Heart left ventricle (tissue), 16 donors: ENCODE results near the gene LRMDA. TPM values are rescaled to one million over a fixed set of nuclear protein-coding genes. Genes with fewer than 3 reads are reported as not detected.

Experiments
- ATAC-seq, 4 donors: fragments of 200-7000 bp; cut with Tn5 transposase; one replicate each; pipeline ENCODE4 v1.9.1; 2020 to 2022; ENCODE audit warnings: moderate library complexity in 4 of 4, mild to moderate bottlenecking in 3 of 4, moderate number of reproducible peaks in 1 of 4
- DNase-seq, 5 donors: peaks; one replicate each; pipeline ENCODE4 v3.0.0-alpha.2; 2020
- H3K27ac ChIP-seq, 12 donors: fragments of 200-600 bp; sonication (generic) in 4 of 12; one replicate each; pipeline versions ENCODE4 v1.5.0 to v1.8.0; 2016 to 2022; ENCODE audit warnings: mild to moderate bottlenecking in 2 of 12
- H3K27me3 ChIP-seq, 9 donors: fragments of 200-600 bp; sonication (generic) in 2 of 9; one replicate each; pipeline versions ENCODE4 v1.5.1 to v1.8.0; 2016 to 2022; ENCODE audit warnings: mild to moderate bottlenecking in 3 of 9
- H3K36me3 ChIP-seq, 9 donors: fragments of 200-600 bp; sonication (generic) in 2 of 9; one replicate each; pipeline versions ENCODE4 v1.5.0 to v1.8.0; 2018 to 2022; ENCODE audit warnings: mild to moderate bottlenecking in 2 of 9
- H3K4me1 ChIP-seq, 12 donors: fragments of 200-600 bp; sonication (generic) in 4 of 12; one replicate each; pipeline versions ENCODE4 v1.5.0 to v1.8.0; 2016 to 2022; ENCODE audit warnings: mild to moderate bottlenecking in 3 of 12
- H3K4me3 ChIP-seq, 12 donors: fragments of 200-600 bp; sonication (generic) in 4 of 12; one replicate each; pipeline versions ENCODE4 v1.5.0 to v1.8.0; 2017 to 2022; ENCODE audit warnings: mild to moderate bottlenecking in 9 of 12, moderate library complexity in 4 of 12
- H3K9me3 ChIP-seq, 12 donors: fragments of 200-600 bp; sonication (generic) in 4 of 12; one replicate each; pipeline versions ENCODE4 v1.5.0 to v1.8.0; 2016 to 2022; ENCODE audit warnings: mild to moderate bottlenecking in 1 of 12
- CTCF ChIP-seq, 12 donors: fragments of 200-600 bp; sonication (generic) in 4 of 12; IDR thresholded peaks; one replicate each; pipeline versions ENCODE4 v1.5.0 to v1.8.0; 2018 to 2022; ENCODE audit warnings: antibody characterized with exemption in 12 of 12, mild to moderate bottlenecking in 5 of 12
- POLR2A ChIP-seq, 2 donors: fragments of 450-650 bp; IDR thresholded peaks; one replicate each; pipeline ENCODE4 v1.6.1; 2017; ENCODE audit warnings: antibody characterized with exemption in 2 of 2, mild to moderate bottlenecking in 2 of 2, moderate library complexity in 2 of 2
- WGBS, 4 donors: extraction: QIAGEN DNeasy Blood & Tissue Kit in 2 of 4; methylation state at CpG; one replicate each; pipeline versions ENCODE4 v1.1.5 to v1.1.7; 2013 to 2018; 5-methylcytosine and 5-hydroxymethylcytosine counted together
- intact Hi-C, 10 donors: fragments of 100-400 bp; cut with DNase I; formaldehyde crosslinking; loops; one replicate each; pipeline versions ENCODE4 v1.11.1 to v1.14.2; 2022
- polyA plus RNA-seq, 2 donors: library from polyadenylated mRNA; stranded (reverse); fragments of 200-250 nt; gene quantifications; one replicate each; pipeline ENCODE4 v1.2.3, GENCODE V29; 2013
- total RNA-seq, 9 donors: library from RNA; depleted of rRNA in 2 of 9; stranded (reverse); fragments of >200 nt in 2 of 9; fragmentation: NEBNext Ultra II Directional in 3 of 9; extraction: Animal tissue kit (Norgen Biotek cat#: 25700) in 3 of 9; gene quantifications; one replicate each; pipeline versions ENCODE4 v1.1.0 to v1.2.4, GENCODE V29; 2016 to 2023
- donor health status: ischemic (EF 13 %, LVEDD 7.1; RV severe dilation, severe dysfunction).
- donor health status: healthy with polysubstance abuse.
- donor health status: DM: no; HTN: yes; CAD: no.
- donor health status: DM: no; HTN: no; CAD: no.
- donor health status: ischemic (EF 25% LVEDD 6.9; RV normal size, moderate dysfunction).
- donor health status: ischemic (EF 25% LVEDD 5.7; RV mildly dilated, moderate dysfunction).
- donor health status: healthy.
- donor health status: DM: yes; HTN: yes; CAD: no.
- donor health status: ischemic (EF 35%, LVEDD 5.7; RV mildly dilated, moderate dysfunction).
- donor health status: nonischemic (EF 11% LVEDD 7.7; RV severe dilation, severe dysfunction).
- donor health status: DM: yes; HTN: yes; CAD: no.
- donor health status: PGD.
- donor health status: ischemic (EF 29% LVEDD 5.4; RV normal size, mild dysfunction).
- donor health status: nonischemic (EF 23%, LVEDD 6.1; RV moderate dilation, normal function).

LRMDA gene
- total and polyA plus RNA-seq, 11 donors = 2.4 to 34.4 (median 14.9) TPM

GRCh38 chr10:75782463-75783248 lies 351.2 kb downstream of the LRMDA start:
- 69 to 78% (median 72%) methylated on average over 18 of the region's 18 CpGs for WGBS, 4 donors
- Histone ChIP-seq H3K27me3 (no peaks in the 10 kb centered on the region), H3K36me3 (no peaks in the 10 kb centered on the region), H3K4me3 (no peak overlapping the region), H3K9me3 (no peaks in the 10 kb centered on the region), H3K27ac (no peak overlapping the region), H3K4me1 (peaks cover 0 to 18% (median 6%) of the 10 kb centered on the region in 12 donors)
- ATAC-seq (peak in 1 of 4 donors; percentile 45), DNase-seq (no peak)
- no peak for TF ChIP-seq POLR2A (IDR thresholded peaks at IDR 0.05)
- TF ChIP-seq CTCF (IDR thresholded peaks at IDR 0.05) = no peak
- intact Hi-C loops = no loop called here

- Histone ChIP-seq H3K4me1 (peaks cover 0 to 23% (median 9%) of the 10 kb centered on the region in 12 donors), H3K9me3 (no peaks in the 10 kb centered on the region), H3K27ac (peak overlapping the region in 5 of 12 donors; percentile 3 to 42 (median 18)), H3K36me3 (no peaks in the 10 kb centered on the region), H3K27me3 (no peaks in the 10 kb centered on the region), H3K4me3 (no peak overlapping the region)
- intact Hi-C loops = no loop called here
- ATAC-seq = peak in 3 of 4 donors; percentile 44 to 49 (median 48)
- TF ChIP-seq POLR2A (IDR thresholded peaks at IDR 0.05) (no peak), CTCF (IDR thresholded peaks at IDR 0.05) (no peak)
- no peak for DNase-seq
- 48 to 71% (median 63%) methylated on average over 4 of the region's 4 CpGs for WGBS, 4 donors
Observed at GRCh38 chr10:75788394-75789205, 357.2 kb downstream of the LRMDA start.

DNA sequence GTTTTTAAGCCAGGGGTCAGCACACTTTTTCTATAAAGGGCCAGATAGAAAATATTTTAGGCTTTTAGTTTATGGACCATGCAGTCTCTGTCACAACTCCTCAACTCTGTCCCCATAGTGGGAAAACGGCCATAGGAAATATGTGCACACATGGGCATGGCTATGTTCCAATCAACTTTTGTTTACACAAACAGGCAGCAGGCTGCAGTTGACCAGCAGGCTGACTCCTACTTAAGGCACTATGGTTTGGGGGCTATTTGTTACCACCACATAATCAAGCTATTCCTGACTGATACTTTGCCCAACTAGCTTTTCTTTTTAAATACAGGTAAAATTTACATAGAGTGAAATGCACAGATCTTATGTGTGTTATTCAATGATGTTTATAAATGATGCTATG lies 362.4 kb downstream of the LRMDA start:
- H3K9me3 ChIP-seq = peaks cover 0 to 37% (median 9%) of the 10 kb centered on the region in 12 donors
- TF ChIP-seq CTCF (IDR thresholded peaks at IDR 0.05) = no peak
- no peak for TF ChIP-seq POLR2A (IDR thresholded peaks at IDR 0.05)
- DNase-seq (no peak), ATAC-seq (no peak)
- 59 to 64% (median 59%) methylated on average over 1 of the region's 1 CpG for WGBS, 4 donors
- H3K27ac ChIP-seq = no peak overlapping the region
- H3K4me1 ChIP-seq = peaks cover 0 to 10% (median 4%) of the 10 kb centered on the region in 12 donors
- H3K4me3 ChIP-seq = no peak overlapping the region
- H3K27me3 ChIP-seq = no peaks in the 10 kb centered on the region
- no peaks in the 10 kb centered on the region for H3K36me3 ChIP-seq
- intact Hi-C loops = no loop called here

GRCh38 chr10:75801121-75801520 lies 369.7 kb downstream of the LRMDA start:
- TF ChIP-seq POLR2A (IDR thresholded peaks at IDR 0.05) = no peak
- TF ChIP-seq CTCF (IDR thresholded peaks at IDR 0.05) = no peak

More at GRCh38 chr10:75801121-75801520, 369.7 kb downstream of the LRMDA start:
- ATAC-seq (no peak), DNase-seq (no peak)
- whole genome bisulfite sequencing, 4 donors = 68 to 81% (median 80%) methylated on average over 1 of the region's 1 CpG
- H3K9me3 ChIP-seq = peaks cover 0 to 20% (median 9%) of the 10 kb centered on the region in 12 donors
- no peaks in the 10 kb centered on the region for H3K4me1 ChIP-seq
- no peak overlapping the region for H3K4me3 ChIP-seq
- H3K27ac ChIP-seq = no peak overlapping the region
- H3K27me3 ChIP-seq = no peaks in the 10 kb centered on the region
- intact Hi-C loops = no loop called here
- no peaks in the 10 kb centered on the region for H3K36me3 ChIP-seq
